Glomerular visceral epithelial cell (primary cell): ENCODE measurements around the gene GPC4.
"Not testable (repeated sequence)": the region's sequence is repeated elsewhere in the genome, so short reads cannot be mapped to it uniquely, and the experiment has no call there.

ENCODE experiments used
- DNase-seq: peaks from one replicate; pipeline ENCODE4 v3.0.0-alpha.2; 2016; ENCODE audit errors: extremely low spot score

GPC4 gene

DNA sequence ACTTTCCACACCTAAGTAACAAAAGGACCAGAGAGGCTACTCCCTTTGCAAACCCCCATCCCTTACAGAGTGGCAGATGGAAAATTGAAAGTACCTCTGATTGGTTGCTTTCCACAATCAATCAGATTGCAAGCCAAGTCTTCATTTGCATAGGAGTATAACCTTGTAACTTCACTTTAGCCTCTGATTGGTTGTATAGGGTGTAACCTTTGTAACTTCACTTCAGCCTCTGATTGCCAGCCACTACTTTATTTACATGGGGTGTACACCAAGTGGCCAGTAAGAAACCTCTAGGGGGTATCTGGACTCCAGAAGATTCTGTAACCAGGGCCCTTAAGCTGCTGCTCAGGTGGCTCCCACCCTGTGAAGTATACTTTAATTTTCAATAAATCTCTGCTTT lies 48.6 kb downstream of the GPC4 start:
- no peak for DNase-seq

GRCh38 chrX:133365871-133366611 lies 49.2 kb downstream of the GPC4 start:
- no peak for DNase-seq

DNA sequence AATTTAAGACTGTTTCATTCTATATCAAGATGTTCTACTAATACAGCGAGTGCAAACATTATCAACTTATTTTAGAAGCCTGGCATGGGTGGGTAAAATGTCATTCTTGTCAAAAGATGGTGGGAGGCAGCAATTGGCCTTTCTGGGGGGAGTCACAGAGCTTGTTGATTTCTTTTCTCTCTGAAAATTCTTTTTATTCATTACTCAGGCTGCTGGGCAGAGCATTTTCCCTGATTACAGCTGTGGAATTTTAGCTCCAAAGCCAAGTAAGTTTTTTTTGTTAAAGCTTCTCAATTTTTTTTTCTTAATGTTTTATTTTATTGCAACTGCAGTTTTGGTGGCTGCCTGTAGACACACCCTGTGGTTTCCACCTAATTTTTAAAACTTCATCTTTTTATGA lies 50.4 kb downstream of the GPC4 start:
- DNase-seq, result no peak

GRCh38 chrX:133364196-133364595 lies 51.1 kb downstream of the GPC4 start:
- DNase-seq, result no peak

DNA sequence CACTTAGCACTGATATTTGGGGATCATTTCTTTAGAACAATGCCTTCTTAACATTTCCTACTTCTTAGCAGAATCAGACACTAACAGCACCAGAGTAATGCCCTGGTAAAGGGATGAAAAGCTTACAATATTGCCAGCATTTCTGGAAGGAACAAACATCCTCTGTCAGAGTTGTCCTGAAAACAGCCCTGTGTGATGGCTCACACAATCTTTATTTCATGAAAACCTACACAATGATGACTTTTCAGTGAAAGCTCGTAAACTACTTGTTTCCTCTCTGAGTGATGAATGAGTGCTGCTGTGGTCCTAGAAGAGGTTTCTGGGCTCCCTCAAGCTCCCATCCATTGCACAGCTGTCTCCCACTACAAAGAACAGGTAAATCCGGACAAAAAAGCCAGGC lies 52.8 kb downstream of the GPC4 start:
- no peak for DNase-seq

- no peak for DNase-seq
Observed at GRCh38 chrX:133359466-133359865, 55.8 kb downstream of the GPC4 start.

GRCh38 chrX:133353233-133353632 lies 62.1 kb downstream of the GPC4 start:
- no peak for DNase-seq

GRCh38 chrX:133350751-133351150 lies 64.5 kb downstream of the GPC4 start:
- peak; percentile 1 for DNase-seq

- no peak for DNase-seq
Observed at GRCh38 chrX:133346026-133346425, 69.3 kb downstream of the GPC4 start.

DNA sequence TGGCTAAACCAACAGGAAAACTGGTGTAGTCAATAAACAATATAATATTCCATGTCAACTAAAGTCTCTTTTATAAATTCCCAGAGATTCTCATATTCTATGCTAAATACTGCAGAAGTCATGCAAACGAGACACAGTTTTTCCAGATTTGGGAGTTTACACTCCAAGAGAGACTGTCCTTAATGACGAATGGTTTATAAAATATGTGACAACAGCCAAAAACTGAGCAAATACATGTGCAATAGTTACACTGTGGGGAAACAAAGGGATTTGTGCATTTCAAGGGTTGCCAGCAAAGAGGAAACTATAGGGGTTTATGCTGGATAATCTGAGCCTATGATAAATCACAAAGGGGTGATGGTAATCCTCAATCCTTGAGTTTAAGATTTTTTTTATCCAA lies 75.7 kb downstream of the GPC4 start:
- no peak for DNase-seq

- no peak for DNase-seq
Observed at GRCh38 chrX:133337250-133337649, 78.0 kb downstream of the GPC4 start.

GRCh38 chrX:133335027-133335426 lies 80.3 kb downstream of the GPC4 start:
- peak; percentile 13 for DNase-seq

DNA sequence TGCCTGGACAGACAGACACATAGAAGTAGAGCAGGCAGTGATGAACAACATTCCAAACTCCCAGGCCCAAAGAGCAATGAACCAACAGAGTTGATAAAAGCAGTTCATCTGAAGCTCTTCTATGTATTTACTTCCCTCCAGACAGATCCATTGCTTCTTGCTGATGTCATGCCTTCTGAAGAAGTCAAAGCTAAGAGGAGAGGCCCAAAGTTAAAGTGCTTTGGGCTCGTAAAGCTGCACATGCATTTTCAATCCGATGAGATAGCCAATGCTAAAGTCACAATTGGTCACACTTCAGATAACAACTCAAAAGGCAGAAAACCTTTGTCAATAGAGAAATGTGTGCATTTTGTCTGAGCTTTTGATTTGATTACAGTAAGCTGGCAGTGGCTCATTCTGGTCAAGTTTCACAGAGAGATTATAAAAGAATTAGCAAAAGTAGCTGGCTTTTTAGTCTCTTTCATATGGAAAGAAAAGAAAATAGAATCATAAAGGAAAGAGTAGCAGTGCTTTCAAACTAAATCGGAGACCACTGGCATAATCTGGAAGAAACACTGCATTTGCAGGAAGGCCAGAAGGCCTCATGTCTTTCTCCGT lies 82.0 kb downstream of the GPC4 start:
- no peak for DNase-seq

DNA sequence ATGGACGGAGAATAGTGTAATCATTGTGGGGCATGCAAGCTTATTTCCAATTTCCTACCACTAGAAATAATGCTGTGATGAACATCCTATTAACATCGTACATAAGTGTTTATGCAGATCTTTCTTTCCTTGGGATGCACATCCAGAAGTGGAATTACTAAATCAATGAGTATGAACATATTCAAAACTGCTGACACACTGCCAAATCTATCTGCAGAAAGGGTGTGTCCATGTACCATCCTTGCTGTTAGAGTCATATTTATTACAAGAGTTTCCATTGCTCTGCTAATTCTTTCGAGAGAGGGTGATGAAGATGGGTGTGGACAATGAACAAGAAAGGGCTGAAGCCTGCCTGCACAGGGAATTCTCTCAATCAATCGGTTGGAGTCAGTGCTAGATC lies 82.6 kb downstream of the GPC4 start:
- DNase-seq, result no peak

- DNase-seq, result no peak
Observed at GRCh38 chrX:133330956-133331355, 84.3 kb downstream of the GPC4 start.

DNA sequence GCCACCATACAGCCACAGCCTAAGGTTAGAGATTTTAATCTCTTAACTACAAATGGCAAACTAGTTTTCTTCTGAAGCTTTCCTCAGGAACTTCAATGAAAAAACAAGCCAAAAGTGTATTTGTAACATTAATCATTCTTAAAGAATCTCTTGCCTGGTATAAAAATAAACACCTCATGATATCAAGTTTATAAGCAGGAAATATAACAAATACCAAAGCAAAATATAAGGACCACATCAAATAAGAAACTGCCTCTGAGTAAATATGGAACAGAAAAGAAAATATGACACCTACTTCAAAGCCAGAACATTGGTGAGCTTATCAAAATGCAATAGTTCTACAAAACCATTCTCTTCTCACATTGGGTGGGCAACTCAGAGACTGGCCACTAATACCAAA lies 89.9 kb downstream of the GPC4 start:
- DNase-seq, result no peak

DNA sequence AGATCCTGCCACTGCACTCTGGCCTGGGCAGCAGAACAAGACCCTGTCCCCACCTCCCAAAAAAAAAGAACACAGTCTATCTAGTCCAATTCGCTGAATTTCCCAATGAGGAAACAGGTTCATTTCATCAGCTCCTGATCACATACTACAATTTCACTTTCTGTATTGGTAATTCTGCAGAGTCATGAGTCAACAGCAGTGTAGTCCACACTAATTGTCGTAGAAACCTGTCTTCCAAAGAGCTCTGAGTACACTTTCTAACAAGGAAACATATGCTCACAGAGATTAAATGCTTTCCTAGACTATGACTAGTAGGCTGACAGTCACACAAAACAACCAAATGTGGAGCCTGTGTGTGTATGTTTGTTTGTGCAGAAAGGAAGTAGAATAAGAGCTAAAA lies 91.9 kb downstream of the GPC4 start:
- DNase-seq, result no peak

- DNase-seq, result not testable (repeated sequence)
Observed at GRCh38 chrX:133322269-133322668, 93.0 kb downstream of the GPC4 start.

DNA sequence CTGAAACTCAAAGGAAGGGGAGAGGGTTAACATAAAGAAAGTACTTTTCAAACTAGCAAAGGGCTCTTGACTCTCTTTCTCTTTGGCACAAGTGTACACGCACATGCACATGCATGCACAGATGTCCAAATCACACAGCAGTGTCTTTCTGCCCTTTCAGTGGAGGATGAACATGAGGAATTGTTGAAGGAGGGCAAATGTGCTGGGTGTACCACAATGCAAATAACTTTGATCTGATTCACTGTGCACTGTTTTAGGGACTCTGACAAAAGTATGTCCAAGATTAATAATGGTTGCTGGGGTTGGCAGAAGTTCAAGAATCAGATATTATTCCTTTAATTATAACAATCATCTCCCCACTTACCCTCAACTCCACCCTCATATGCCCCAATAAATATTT lies 93.8 kb downstream of the GPC4 start:
- DNase-seq, result no peak

DNA sequence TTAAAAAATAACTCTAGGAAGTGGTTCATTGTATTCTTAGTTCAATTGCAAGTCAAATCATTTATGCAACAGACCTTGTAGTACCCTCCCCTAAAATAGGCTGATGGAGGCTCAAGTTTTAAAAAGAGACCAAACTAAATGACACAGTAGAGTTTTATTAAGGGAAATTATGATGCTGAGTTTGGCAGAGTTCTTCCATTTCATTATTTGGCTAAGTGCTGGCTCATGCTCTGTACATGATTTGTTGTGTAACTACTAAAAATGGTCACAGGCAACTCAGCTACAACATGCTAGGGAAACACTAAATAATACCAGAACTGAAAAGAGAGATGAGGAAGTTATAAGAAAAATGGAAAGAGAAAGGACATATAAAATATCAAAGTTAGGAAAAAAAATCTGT lies 101.0 kb downstream of the GPC4 start:
- DNase-seq, result no peak

- DNase-seq, result no peak
Observed at GRCh38 chrX:133308499-133308897, 106.8 kb downstream of the GPC4 start.

DNA sequence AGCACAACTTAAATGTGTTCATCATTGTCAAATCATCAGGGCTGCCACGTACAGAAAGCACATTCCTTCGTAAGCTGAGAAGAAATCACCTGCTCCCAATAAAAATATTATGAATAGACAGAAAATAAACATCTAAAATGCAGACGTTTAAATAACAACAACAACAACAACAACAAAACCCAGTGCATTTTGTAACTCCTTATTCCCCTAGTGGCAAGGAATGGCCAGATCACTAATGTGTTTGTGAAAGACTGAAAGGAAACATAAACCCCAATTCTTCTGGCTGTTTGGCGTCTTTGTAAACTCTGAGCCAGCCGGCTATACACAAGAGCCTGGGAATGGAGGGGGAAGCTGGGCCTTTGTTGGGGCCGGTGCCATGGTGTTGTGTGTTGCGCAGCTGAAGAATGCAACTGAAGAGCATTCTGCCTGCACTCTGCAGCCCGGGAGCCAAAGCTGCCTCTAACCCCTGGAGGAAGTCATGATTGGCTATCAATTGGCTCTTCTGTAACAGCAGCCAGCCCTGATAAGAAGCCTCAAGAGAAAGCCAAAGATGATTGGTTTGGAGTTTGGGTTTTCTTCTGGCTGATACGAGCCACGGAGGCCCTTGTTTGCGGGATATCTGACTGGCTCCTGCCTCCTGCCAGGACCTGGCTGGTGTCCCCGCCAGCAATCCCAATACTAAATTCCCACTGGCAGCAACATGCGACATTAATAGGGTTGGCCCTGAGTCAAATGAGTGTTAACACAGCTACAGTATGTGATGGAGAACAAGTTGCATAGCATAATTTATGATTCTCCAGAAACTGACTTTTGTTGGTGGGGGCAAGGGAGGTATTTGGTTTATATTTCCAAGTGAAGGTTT lies 107.4 kb downstream of the GPC4 start:
- DNase-seq, result no peak

- no peak for DNase-seq
Observed at GRCh38 chrX:133307094-133307493, 108.2 kb downstream of the GPC4 start.
